PFSK-1 (cell line): ENCODE data around the gene LRRC59.

Experiments
- FOXP2 ChIP-seq: optimal IDR thresholded peaks from 2 replicates; pipeline ENCODE3; 2011; ENCODE audit warnings: borderline replicate concordance, control low read depth, inconsistent platforms; ENCODE audit not compliant: insufficient read depth; ENCODE audit errors: extremely low read length, extremely low read depth
- POLR2AphosphoS5 ChIP-seq: IDR thresholded peaks from 2 replicates; pipeline ENCODE4 v1.6.1; 2012; ENCODE audit warnings: low read depth, mild to moderate bottlenecking, control low read depth, low read length, moderate library complexity
- SIN3A ChIP-seq: IDR thresholded peaks from 2 replicates; pipeline ENCODE4 v1.6.1; 2012; ENCODE audit warnings: mild to moderate bottlenecking, low read length, moderate library complexity, borderline replicate concordance; ENCODE audit not compliant: insufficient read depth
- TAF1 ChIP-seq: IDR thresholded peaks from 2 replicates; pipeline ENCODE4 v1.6.1; 2012; ENCODE audit warnings: low read length, control low read depth, borderline replicate concordance; ENCODE audit not compliant: insufficient read depth
- TF ChIP-seq, protein P1 (sequence below), 2 experiments: IDR thresholded peaks; 2 replicates each; pipeline versions ENCODE4 v1.6.1 to v1.8.0; 2011 to 2012; ENCODE audit warnings: low read depth in 2 of 2, low read length in 2 of 2, control low read depth in 1 of 2, inconsistent platforms in 1 of 2, mild to moderate bottlenecking in 1 of 2, moderate library complexity in 1 of 2; ENCODE audit not compliant: insufficient read depth in 1 of 2

LRRC59 gene

DNA sequence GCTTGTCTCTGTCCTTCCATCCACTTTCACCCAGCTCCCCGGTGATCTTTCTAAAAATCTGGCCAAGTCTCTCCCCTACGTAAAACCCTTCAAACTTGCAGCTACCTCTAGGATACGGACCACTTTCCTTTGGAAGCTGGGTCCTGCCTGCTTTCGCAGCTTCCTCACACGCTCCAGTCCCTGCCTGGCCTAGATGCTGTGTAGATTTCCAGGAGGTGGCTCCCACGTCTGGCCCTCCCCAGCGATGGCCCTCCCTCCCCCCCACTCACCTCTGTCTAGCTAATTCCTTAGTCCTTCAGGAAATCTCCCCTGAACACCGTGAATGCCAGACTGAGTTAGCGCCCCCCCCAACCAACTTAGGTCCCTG lies 579 bp upstream of the LRRC59 start:
- no peak for TF ChIP-seq SIN3A
- no peak for TF ChIP-seq TAF1
- TF ChIP-seq, protein P1, sequence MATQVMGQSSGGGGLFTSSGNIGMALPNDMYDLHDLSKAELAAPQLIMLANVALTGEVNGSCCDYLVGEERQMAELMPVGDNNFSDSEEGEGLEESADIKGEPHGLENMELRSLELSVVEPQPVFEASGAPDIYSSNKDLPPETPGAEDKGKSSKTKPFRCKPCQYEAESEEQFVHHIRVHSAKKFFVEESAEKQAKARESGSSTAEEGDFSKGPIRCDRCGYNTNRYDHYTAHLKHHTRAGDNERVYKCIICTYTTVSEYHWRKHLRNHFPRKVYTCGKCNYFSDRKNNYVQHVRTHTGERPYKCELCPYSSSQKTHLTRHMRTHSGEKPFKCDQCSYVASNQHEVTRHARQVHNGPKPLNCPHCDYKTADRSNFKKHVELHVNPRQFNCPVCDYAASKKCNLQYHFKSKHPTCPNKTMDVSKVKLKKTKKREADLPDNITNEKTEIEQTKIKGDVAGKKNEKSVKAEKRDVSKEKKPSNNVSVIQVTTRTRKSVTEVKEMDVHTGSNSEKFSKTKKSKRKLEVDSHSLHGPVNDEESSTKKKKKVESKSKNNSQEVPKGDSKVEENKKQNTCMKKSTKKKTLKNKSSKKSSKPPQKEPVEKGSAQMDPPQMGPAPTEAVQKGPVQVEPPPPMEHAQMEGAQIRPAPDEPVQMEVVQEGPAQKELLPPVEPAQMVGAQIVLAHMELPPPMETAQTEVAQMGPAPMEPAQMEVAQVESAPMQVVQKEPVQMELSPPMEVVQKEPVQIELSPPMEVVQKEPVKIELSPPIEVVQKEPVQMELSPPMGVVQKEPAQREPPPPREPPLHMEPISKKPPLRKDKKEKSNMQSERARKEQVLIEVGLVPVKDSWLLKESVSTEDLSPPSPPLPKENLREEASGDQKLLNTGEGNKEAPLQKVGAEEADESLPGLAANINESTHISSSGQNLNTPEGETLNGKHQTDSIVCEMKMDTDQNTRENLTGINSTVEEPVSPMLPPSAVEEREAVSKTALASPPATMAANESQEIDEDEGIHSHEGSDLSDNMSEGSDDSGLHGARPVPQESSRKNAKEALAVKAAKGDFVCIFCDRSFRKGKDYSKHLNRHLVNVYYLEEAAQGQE (IDR thresholded peaks at IDR 0.05; ENCODE audit: insufficient read depth in 1 of 2, low read depth in 2 of 2, low read length in 2 of 2): no peak
- no peak for TF ChIP-seq FOXP2
- TF ChIP-seq POLR2AphosphoS5: no peak

DNA sequence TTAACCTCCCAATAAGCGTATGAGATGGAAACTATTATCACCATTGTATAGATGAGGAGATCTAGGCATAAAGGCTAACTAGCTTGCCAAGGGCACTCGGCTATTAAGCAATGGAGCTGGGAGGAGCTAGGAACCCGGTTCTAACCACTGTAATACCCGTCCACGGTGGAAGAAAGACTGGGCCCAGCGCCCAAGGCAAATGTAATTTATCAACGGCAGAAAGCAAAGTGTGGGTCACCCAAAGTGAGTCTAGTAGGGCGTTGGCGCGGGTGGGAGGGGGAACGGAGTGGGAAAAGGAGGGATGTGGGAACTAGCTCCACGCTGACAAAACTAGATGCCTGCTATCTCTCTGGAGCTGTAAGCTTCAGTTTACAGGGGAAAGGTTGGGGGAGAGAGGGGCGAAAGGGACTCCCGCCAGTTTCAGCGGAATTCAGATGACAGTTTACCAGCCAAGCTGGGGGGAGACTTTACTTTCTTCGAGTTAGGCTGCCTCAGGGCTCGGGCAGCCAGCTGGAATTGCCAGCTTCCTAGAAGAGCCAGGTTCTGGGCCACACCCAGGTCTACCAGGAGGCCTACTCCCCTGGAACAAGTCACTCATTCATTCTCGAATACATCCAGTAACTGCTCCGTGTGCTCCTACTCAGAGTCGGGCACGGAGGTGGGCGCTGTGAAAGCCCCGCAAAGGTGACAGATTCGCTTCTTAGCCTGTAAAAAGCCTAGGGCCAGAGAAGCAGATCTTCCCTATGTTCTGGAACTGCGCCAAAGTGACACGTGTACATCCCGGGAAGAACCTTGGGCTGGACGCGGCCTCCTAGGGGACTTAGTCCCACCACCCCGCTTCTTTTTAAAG lies 837 bp downstream of the LRRC59 start:
- TF ChIP-seq, protein P1 (IDR thresholded peaks at IDR 0.05; ENCODE audit: insufficient read depth in 1 of 2, low read depth in 2 of 2, low read length in 2 of 2): no peak
- no peak for TF ChIP-seq TAF1
- no peak for TF ChIP-seq POLR2AphosphoS5
- no peak for TF ChIP-seq FOXP2
- TF ChIP-seq SIN3A: no peak

DNA sequence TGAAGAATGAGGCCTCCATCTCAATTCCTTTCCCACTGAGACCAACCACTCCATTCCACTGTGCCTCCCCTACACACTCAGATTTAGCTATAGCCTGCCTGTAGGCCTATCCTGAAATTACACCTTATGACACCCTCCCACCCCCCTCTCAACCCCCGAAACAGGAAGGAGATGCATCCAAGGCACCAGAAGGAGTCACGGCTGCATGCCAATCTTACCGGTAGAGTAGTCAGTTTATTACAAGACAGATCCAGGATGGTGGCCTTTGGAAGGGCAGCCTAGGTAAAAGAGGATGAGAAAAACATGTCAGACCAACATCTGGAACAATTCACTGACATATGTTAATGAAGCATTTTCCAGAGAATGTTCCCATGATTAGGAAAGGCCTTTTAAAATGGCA lies 2.6 kb downstream of the LRRC59 start:
- TF ChIP-seq FOXP2 (no peak), POLR2AphosphoS5 (no peak), SIN3A (no peak), TAF1 (no peak)
- TF ChIP-seq, protein P1 (IDR thresholded peaks at IDR 0.05; ENCODE audit: insufficient read depth in 1 of 2, low read depth in 2 of 2, low read length in 2 of 2): no peak

DNA sequence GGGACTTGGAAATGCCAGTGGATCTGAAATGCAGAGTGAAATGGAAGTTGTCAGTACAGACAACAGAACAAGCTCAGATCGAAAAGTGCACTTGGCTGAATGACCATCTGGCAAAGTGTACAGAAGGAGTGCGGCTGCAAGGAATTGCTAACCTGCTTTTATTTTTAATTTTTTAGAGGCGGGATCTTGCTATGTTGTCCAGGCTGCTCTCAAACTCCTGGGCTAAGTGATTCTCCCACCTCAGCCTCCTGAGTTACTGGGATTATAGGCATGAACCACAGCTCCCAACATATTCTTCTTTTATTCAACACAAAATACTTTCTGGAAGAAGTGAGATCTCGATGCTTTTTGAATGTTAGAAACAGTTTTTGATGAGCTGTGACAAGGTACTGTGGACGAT lies 3.6 kb downstream of the LRRC59 start:
- TF ChIP-seq TAF1 (no peak), FOXP2 (no peak), POLR2AphosphoS5 (no peak), SIN3A (no peak)
- TF ChIP-seq, protein P1 (IDR thresholded peaks at IDR 0.05; ENCODE audit: insufficient read depth in 1 of 2, low read depth in 2 of 2, low read length in 2 of 2): no peak
